ENCODE data around the gene RNF214.

DNA sequence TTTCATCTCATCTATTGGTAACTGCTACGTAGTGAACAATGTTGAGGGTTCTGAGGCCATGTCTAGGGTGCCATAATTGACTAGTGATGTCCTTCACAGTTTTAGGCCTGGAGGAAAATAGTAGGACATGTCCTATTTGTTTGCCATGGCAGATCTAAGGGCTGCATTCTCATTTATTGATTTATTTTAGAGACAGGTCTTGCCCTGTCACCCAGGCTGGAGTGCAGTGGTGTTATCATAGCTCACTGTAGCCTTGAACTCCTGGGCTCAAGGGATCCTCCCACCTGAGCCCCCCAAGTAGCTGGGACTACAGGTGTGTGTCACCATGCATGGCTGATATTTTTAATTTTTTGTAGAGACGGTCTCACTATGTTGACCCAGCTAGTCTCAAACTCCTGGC is 100.4 kb downstream of the RNF214 start:
- TF ChIP-seq, protein P1, sequence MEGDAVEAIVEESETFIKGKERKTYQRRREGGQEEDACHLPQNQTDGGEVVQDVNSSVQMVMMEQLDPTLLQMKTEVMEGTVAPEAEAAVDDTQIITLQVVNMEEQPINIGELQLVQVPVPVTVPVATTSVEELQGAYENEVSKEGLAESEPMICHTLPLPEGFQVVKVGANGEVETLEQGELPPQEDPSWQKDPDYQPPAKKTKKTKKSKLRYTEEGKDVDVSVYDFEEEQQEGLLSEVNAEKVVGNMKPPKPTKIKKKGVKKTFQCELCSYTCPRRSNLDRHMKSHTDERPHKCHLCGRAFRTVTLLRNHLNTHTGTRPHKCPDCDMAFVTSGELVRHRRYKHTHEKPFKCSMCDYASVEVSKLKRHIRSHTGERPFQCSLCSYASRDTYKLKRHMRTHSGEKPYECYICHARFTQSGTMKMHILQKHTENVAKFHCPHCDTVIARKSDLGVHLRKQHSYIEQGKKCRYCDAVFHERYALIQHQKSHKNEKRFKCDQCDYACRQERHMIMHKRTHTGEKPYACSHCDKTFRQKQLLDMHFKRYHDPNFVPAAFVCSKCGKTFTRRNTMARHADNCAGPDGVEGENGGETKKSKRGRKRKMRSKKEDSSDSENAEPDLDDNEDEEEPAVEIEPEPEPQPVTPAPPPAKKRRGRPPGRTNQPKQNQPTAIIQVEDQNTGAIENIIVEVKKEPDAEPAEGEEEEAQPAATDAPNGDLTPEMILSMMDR (IDR thresholded peaks at IDR 0.05) = no peak
- TF ChIP-seq POLR2A (IDR thresholded peaks at IDR 0.05) = no peak

Measured in esophagus squamous epithelium (tissue), 4 donors.